ENCODE measurements around the gene DOCK2.

DNA sequence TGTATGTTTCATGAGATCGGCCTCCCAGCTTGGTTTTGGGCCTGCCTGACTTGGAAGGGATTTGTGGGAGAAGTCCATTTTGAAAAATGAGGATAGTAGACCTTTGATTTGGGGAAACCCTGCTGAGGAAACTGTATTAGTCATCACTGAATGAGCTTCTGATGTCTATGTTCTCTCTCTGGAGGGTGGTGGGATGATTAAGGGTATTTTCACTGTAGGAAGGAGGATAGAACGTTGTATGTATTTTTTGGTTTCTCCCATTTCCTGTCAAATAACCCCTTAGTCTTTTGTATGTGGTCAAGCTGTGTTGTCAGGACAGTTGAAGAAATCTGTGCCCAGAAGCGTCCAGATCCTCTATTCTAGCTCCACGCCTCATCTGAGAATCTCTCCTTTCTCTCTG is 191.3 kb downstream of the DOCK2 start:
- TF ChIP-seq ETV6 (CRISPR knock-in tag; IDR thresholded peaks at IDR 0.05): no peak
- TF ChIP-seq NFYB (CRISPR knock-in tag; conservative IDR thresholded peaks at IDR 0.05; ENCODE audit: low read depth): no peak
- TF ChIP-seq, protein P1, sequence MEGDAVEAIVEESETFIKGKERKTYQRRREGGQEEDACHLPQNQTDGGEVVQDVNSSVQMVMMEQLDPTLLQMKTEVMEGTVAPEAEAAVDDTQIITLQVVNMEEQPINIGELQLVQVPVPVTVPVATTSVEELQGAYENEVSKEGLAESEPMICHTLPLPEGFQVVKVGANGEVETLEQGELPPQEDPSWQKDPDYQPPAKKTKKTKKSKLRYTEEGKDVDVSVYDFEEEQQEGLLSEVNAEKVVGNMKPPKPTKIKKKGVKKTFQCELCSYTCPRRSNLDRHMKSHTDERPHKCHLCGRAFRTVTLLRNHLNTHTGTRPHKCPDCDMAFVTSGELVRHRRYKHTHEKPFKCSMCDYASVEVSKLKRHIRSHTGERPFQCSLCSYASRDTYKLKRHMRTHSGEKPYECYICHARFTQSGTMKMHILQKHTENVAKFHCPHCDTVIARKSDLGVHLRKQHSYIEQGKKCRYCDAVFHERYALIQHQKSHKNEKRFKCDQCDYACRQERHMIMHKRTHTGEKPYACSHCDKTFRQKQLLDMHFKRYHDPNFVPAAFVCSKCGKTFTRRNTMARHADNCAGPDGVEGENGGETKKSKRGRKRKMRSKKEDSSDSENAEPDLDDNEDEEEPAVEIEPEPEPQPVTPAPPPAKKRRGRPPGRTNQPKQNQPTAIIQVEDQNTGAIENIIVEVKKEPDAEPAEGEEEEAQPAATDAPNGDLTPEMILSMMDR (IDR thresholded peaks at IDR 0.05): no peak
- no peak for TF ChIP-seq NR2C2 (CRISPR knock-in tag; IDR thresholded peaks at IDR 0.05)
- no peak for TF ChIP-seq NR3C1 (CRISPR knock-in tag; conservative IDR thresholded peaks at IDR 0.05; ENCODE audit: low read depth)

Data from WTC11 (cell line).